OCI-LY7 (cell line): Measurements from ENCODE around the gene ANKZF1.

Experiments
- CTCF ChIP-seq: fragments of 200-600 bp; sonication (generic); conservative IDR thresholded peaks from 2 replicates; pipeline ENCODE4 v1.5.1; 2014; ENCODE audit warnings: mild to moderate bottlenecking, antibody characterized with exemption, low read length, moderate library complexity, mixed read lengths
- EZH2phosphoT487 ChIP-seq: fragments of 200-600 bp; sonication (generic); IDR thresholded peaks from 2 replicates; pipeline ENCODE4 v1.6.1; 2018; ENCODE audit warnings: low read depth, borderline replicate concordance, mild to moderate bottlenecking, mixed run types, antibody characterized with exemption, low read length, moderate library complexity, mixed read lengths

GRCh38 chr2:219252900-219253752 is 23.5 kb downstream of the ANKZF1 start, which contains the start of gene TUBA4B:
- TF ChIP-seq CTCF = no peak
- no peak for TF ChIP-seq EZH2phosphoT487
